ENCODE results near the gene CDKN1A. TPM values are rescaled to one million over a fixed set of nuclear protein-coding genes. Genes with fewer than 3 reads are reported as not detected.

Gene CDKN1A
- total and polyA plus RNA-seq, 9 of the 15 experiments (the other 6 are each of a cell fraction or from before 2014, with no cell fraction given): 0.25 to 8.1 (median 5.1) TPM

DNA sequence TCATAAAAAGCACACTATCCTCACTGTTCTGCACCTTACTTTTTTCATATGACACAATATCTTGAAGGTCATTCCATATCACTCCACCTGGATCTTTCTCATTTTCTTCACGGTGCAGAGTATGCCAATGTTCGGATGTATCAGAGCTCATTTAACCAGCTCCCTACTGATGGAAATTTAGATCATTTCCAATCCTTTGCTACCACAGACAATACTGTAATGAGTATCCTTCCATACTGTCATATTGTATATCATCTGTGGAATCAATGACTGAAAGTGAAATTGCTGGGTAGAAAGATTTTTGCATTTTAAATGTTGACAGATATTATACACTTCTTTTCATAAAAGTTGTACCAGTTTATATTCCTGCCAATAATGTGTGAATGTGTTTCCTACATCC lies 16.9 kb downstream of the CDKN1A start:
- POLR2A ChIA-PET: no interaction called here
- in situ Hi-C loops (cut with MboI) (no loop called here), intact Hi-C loops (cut with micrococcal nuclease) (no loop called here)
- H3K36me3 ChIP-seq (ENCODE audit: control insufficient read depth, insufficient read depth, low read length): no peaks in the 10 kb centered on the region
- no peaks in the 10 kb centered on the region for H3K9me1 ChIP-seq (ENCODE audit: control insufficient read depth, insufficient read depth, low read length)
- CTCF ChIA-PET (ENCODE audit: low intra/inter-chr PET ratio): no interaction called here
- H3K79me2 ChIP-seq (ENCODE audit: control insufficient read depth, insufficient read depth, low read length): no peaks in the 10 kb centered on the region
- no peak overlapping the region for H3K27ac ChIP-seq (ENCODE audit: extremely low read depth, low read depth, low read length)
- no peak for TF ChIP-seq ESRRB (CRISPR knock-in tag; IDR thresholded peaks at IDR 0.05; ENCODE audit: borderline replicate concordance)
- TF ChIP-seq IRF2 (CRISPR knock-in tag; IDR thresholded peaks at IDR 0.05): no peak
- TF ChIP-seq, protein P1, sequence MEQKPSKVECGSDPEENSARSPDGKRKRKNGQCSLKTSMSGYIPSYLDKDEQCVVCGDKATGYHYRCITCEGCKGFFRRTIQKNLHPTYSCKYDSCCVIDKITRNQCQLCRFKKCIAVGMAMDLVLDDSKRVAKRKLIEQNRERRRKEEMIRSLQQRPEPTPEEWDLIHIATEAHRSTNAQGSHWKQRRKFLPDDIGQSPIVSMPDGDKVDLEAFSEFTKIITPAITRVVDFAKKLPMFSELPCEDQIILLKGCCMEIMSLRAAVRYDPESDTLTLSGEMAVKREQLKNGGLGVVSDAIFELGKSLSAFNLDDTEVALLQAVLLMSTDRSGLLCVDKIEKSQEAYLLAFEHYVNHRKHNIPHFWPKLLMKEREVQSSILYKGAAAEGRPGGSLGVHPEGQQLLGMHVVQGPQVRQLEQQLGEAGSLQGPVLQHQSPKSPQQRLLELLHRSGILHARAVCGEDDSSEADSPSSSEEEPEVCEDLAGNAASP (IDR thresholded peaks at IDR 0.05): no peak
- no peak for TF ChIP-seq POU5F1 (IDR thresholded peaks at IDR 0.05; ENCODE audit: borderline replicate concordance, low read depth, low read length, partially characterized antibody)
- TF ChIP-seq NONO (IDR thresholded peaks at IDR 0.05; ENCODE audit: low read depth in 2 of 2, low read length in 1 of 2): no peak
- TF ChIP-seq, protein P2, sequence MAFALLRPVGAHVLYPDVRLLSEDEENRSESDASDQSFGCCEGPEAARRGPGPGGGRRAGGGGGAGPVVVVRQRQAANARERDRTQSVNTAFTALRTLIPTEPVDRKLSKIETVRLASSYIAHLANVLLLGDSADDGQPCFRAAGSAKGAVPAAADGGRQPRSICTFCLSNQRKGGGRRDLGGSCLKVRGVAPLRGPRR (CRISPR knock-in tag; IDR thresholded peaks at IDR 0.05): no peak
- TF ChIP-seq, protein P3, sequence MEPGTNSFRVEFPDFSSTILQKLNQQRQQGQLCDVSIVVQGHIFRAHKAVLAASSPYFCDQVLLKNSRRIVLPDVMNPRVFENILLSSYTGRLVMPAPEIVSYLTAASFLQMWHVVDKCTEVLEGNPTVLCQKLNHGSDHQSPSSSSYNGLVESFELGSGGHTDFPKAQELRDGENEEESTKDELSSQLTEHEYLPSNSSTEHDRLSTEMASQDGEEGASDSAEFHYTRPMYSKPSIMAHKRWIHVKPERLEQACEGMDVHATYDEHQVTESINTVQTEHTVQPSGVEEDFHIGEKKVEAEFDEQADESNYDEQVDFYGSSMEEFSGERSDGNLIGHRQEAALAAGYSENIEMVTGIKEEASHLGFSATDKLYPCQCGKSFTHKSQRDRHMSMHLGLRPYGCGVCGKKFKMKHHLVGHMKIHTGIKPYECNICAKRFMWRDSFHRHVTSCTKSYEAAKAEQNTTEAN (CRISPR knock-in tag; IDR thresholded peaks at IDR 0.05): no peak
- no peak for TF ChIP-seq ZNF444 (CRISPR knock-in tag; IDR thresholded peaks at IDR 0.05)
- TF ChIP-seq ZBTB1 (CRISPR knock-in tag; IDR thresholded peaks at IDR 0.05; ENCODE audit: borderline replicate concordance, low read depth): no peak
- H3K4me3 ChIP-seq: no peak overlapping the region
- H4K20me1 ChIP-seq (replicated peaks; ENCODE audit: control insufficient read depth, insufficient read depth, low read length): peaks cover 11% of the 10 kb centered on the region; the same call in 1 of the 2 replicates
- H3K9me3 ChIP-seq (replicated peaks; ENCODE audit: control insufficient read depth, insufficient read depth, low read depth, low read length): no peaks in the 10 kb centered on the region
- DNase-seq (ENCODE audit: extremely low read depth in 1 of 4, low spot score in 3 of 4): no peak
- WGBS (ENCODE audit: insufficient coverage, low coverage, missing lambda C conversion rate): 11% methylated on average over 2 of the region's 2 CpGs
- ATAC-seq: no peak
- no peak overlapping the region for H2AFZ ChIP-seq (ENCODE audit: low read depth, low read length)
- no peaks in the 10 kb centered on the region; a peak in 2 of 5 replicates for H3K4me1 ChIP-seq (replicated peaks in 1 of 2; ENCODE audit: control insufficient read depth in 2 of 2, insufficient read depth in 2 of 2, low read length in 2 of 2)
- no peak overlapping the region for H3K4me2 ChIP-seq (ENCODE audit: insufficient read depth, low read length)
- peak; percentile 11 for FAIRE-seq
- BruUV-seq (replicated peaks): no TSS peak
- H3K27me3 ChIP-seq (ENCODE audit: control insufficient read depth in 2 of 2, insufficient read depth in 2 of 2, low read length in 2 of 2): peaks cover 11 to 44% of the 10 kb centered on the region in 2 experiments
- no peak overlapping the region for H3K9ac ChIP-seq (ENCODE audit: insufficient read depth in 1 of 2, low read depth in 2 of 2, low read length in 2 of 2)

Measured in K562 (cell line).